Stimulated activated CD4-positive, alpha-beta T cell treated with anti-CD3 and anti-CD28 coated beads, Interleukin-12 subunit alpha, Interleukin-12 subunit beta, amount 100 ng/mL, for 4 hours (primary cell): ENCODE measurements around the gene CA10.

Experiments
- DNase-seq: peaks from one replicate; pipeline ENCODE4 v3.0.0-alpha.2; 2020

CA10 gene

GRCh38 chr17:52041123-52041617, 117.3 kb downstream of the CA10 start:
- no peak for DNase-seq

DNA sequence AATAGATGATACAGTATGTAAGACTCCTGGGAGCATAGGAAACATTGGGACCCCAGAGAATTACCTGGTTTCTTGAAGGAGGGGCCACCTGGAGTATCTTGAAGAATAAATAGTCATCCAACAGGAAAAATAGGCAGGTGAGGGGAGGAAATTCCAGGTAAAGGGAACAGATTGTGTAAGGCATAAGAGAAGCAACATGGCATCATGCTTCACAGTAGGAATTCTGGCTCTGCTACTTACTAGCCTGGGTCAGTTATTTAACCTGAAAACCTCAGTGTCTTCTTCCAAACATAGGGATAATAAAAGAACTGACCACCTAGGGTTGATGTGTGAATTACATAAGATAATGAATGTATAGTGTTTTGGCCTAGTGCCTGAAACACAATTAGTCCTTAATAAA, 122.1 kb downstream of the CA10 start:
- no peak for DNase-seq

- no peak for DNase-seq
These were observed 123.1 kb downstream of the CA10 start for GRCh38 chr17:52035336-52035915.

GRCh38 chr17:52032454-52032853, 126.1 kb downstream of the CA10 start:
- DNase-seq: no peak

- no peak for DNase-seq
These were observed 128.5 kb downstream of the CA10 start for GRCh38 chr17:52030052-52030451.

DNA sequence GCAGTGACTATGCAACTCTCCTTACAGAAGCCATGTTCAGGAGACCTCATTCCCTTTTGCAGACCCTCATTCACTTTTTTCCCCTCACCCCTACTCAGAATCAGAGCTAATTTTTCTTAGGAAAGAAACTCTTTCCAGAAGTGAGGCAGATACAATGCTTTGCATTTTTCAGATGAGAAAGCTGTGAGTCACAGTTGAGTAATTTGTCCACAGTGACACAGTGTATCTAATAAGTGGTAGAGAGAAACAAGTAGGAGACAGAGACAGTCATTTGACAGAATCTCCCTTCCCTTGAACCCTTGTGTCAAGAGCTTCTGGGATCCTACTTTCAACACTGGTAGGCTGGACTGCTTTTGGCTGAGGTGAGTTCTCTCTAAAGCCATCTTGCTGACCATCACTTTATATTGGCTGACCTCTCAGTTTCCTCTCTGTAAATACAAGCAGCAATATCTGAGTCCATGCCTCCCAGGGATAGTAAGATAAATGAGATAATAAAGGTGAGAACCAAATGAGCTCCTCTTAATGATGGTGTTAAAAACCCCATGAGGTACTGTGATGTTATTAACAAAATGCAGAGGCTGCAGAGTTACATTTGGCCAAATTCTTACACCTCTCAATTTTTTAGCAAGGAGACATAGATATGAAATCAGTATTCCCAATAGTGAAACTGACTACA, 130.8 kb downstream of the CA10 start:
- DNase-seq: no peak

GRCh38 chr17:52027081-52027480, 131.4 kb downstream of the CA10 start:
- no peak for DNase-seq

GRCh38 chr17:52026075-52026474, 132.4 kb downstream of the CA10 start:
- no peak for DNase-seq

GRCh38 chr17:52025236-52025635, 133.3 kb downstream of the CA10 start:
- DNase-seq: no peak

DNA sequence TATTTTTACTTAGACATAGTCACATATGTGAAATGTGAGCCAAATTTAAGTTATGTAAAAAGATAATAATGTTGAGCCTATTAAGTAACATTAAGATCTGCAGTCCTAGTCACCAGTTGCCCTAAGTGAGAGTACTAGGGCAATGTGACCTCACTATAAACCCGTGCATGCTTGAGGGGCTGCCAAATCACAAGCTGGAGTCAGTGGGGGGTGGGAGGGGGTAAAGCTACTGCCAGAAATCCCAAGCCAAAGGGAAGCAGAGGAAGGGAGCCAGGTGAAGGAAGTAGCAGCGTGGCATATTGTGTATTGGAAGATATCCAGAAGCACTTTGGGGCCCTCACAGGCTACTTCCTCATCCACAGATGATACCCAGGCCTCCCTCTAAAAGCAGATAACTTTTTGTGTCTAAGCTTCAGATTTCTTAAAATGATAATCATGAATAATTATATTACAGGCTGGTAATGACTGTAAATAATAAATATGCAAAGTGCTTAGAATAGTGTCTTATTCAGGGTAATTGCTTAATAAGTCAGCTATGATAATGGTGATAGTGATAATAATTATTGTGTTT, 134.1 kb downstream of the CA10 start:
- DNase-seq: no peak

GRCh38 chr17:52011064-52011463, 147.4 kb downstream of the CA10 start:
- DNase-seq: no peak

- DNase-seq: no peak
These were observed 158.9 kb downstream of the CA10 start for GRCh38 chr17:51999654-52000053.

GRCh38 chr17:51997723-51998122, 160.8 kb downstream of the CA10 start:
- DNase-seq: no peak

DNA sequence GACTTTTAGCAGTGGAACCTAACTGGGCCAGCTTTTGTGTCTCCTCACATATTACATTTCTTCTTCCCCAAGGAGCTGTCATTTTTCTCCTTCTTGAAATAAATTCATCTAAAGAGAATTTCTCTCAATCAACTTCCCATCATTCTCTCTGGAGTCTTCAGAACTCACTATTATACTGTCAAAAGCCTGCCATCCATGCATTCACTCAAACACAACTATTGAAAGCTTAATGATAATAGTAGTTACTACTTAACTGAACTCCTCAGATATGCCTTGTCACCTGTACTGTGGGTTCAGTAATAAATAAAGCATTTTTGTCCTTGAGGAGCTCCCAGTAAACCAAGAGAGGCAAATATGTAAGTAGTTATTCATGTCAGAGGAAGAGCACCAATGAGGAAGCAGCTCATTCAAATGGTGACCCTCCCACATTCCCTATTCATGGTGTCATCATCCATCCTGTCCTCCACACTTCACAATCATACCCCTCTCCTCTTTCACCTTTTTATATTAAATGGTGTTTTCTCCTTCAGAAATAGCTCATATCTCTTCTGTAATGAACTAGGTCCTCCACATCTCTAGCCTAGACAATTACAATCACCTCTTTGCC, 162.6 kb downstream of the CA10 start:
- no peak for DNase-seq

GRCh38 chr17:51992864-51993416, 165.6 kb downstream of the CA10 start:
- DNase-seq: no peak

DNA sequence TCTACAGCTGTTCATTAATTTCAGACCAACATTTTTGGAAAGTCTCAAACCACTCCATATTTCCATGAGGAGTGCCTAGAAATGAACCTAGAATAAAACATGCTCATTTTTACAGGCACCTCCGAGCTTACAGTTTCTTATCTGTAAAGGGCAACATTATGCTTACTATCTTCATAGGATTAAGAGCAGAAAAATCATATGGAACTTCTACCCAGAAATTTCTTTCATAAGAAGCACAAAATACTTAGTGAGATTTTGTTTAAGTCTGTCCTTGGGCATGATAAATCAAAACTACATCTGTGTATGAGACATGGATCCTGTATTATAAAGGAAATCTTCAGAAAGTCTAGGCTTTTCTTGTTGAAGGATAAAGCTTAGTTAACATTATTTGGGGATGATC, 187.4 kb downstream of the CA10 start:
- DNase-seq: no peak

DNA sequence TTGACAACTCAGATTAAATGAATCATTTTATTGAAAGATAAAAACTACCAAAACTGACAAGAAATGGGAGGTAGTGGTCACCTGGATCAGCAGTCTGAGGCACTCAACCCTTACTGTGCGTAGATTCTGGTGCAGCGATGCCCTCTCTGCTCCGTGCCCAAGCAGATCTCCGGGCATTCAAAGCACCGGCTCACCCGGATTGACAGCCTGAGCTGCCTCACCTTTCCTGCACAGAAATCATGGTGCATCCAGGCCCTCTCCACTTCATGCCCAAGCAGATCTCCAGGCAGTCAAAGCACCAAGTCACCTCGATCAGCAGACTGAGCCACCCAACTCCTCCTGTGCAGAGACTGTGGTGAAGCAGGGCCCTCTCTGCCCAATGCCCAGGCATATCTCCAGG, 196.8 kb downstream of the CA10 start:
- DNase-seq: no peak

DNA sequence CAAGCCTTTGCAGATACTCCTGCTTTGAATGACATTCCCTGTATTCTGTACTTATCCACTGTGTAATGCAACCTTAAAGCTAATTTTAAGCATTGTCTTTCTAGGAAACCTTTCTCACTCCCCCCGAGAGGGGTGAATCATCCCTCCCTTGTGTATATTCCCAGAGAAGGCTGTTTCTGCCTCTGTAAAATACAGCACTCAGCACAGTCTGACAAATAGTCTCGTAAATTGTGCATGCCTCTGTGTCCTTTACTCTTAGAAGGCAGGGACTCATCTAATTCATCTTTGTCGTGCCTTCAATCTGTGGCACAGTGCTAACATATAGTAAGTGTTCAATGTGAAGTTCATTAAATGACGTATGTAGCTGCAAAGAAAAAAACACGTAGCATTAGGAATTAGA, 200.7 kb downstream of the CA10 start:
- no peak for DNase-seq

DNA sequence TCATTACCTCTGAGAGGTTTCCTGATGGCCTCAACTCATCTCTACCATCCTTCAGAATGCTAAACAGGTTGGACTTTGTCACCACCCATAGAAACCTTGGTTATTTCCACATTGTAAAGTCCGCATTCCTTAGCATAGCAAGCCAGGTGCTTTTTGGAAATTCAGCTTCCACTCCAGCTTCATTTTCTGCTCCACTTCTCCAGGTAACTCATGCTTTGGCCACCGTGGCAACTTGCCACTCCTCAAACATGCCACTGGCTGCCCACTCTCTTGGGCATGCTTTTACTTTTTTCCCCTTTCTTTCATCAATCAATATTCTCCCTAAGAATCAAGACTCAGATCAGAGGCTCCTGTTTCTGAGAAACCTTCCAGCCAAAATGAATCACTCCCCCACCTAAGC, 203.3 kb downstream of the CA10 start:
- DNase-seq: no peak

DNA sequence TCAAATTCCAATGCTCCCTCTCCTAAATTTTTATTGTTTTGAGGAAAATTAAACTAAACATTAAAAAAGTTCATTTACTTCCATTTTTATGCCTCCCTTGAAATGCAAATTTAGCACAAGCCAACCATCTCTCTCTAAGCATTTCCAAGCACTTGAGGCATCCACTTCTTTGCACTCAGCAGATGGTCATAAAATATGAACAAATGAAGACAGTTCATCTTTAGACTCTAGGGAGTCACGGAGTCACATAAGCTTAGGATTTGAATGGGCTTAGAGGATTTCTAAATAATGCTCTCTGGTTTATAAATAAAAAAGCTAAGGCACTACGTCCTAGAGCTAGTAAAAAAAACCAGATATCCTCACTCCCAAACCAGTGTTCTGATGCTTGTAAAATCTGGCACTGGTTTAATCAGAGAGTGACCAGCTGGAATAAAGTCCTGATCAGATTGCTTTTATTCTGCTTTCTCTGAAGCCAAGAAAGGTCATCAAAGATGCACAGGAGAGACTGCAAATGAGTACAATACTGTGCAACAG, 204.2 kb downstream of the CA10 start:
- no peak for DNase-seq

- no peak for DNase-seq
These were observed 206.8 kb downstream of the CA10 start for GRCh38 chr17:51951741-51952140.

DNA sequence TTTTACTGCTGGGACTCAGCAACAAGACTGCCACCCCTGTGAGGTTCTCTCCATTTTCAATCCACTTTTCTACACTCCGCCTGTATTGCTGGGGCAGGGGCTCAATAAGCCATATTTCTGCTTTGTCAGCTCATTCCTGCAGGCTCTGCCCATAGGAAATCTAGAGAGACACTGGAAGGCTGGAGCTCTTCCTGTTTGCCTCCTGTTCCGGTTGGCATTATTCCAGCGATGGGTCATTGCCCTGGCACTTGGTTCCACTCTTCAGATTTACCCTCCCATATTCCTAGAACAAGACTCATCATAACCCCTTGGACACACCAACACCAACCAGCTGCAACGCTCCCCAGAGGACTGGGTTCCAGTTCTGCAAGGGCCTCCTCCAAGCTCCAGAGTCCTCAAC, 210.4 kb downstream of the CA10 start:
- DNase-seq: no peak

GRCh38 chr17:51947160-51947735, 211.3 kb downstream of the CA10 start:
- no peak for DNase-seq
